HG02943 (cell line): ENCODE data around the gene CSAG3.
"Not testable (repeated sequence)": the region's sequence is repeated elsewhere in the genome, so short reads cannot be mapped to it uniquely, and the experiment has no call there.

Source experiments
- ATAC-seq: cut with Tn5 transposase; IDR thresholded peaks from one replicate; pipeline ENCODE4 v1.9.1; 2021; ENCODE audit warnings: mild to moderate bottlenecking, low read depth, moderate library complexity; ENCODE audit not compliant: unreplicated experiment

The CSAG3 gene

DNA sequence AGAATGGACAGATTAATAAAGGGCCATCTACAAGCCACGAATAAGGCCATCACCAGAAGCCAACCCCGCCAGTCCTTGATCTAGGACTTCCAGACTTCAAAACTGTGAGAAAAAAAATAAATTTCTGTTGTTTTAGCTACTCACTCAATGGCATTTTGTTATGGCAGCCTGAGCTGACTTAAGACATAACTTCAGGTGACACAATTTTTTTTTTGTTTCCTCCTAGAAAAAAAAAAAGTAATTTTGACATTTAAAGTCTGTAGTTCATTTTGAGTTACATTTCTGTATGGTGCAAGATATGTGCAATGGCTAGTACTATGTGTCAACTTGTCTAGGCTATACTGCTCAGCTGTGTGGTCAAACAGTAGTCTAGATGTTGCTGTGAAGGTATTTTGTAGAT, at the start of gene CSAG3:
Gene CSAG3 (plus strand): TSS at position 301 of the 400 bp plus-strand sequence.
- ATAC-seq, result not testable (repeated sequence)

DNA sequence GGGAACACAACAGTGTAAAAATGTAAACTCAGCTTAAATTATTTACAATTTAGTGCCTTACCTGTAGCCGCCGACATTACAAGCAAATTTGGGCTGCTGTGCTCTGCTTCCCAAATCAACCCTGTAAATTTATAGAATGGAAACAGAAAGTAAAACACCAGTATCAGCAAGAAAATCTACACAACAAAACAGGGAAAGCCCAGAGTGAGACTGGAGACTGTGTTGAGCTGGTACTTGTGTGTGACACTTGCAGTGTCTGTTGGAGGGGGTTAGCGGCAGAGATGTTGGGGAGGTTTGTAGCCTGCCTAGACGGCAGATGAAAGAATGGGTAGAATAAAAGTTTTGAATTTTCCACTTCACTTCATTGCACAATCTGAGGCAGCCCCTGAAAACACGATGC, 45.8 kb upstream of the CSAG3 start:
- not testable (repeated sequence) for ATAC-seq

DNA sequence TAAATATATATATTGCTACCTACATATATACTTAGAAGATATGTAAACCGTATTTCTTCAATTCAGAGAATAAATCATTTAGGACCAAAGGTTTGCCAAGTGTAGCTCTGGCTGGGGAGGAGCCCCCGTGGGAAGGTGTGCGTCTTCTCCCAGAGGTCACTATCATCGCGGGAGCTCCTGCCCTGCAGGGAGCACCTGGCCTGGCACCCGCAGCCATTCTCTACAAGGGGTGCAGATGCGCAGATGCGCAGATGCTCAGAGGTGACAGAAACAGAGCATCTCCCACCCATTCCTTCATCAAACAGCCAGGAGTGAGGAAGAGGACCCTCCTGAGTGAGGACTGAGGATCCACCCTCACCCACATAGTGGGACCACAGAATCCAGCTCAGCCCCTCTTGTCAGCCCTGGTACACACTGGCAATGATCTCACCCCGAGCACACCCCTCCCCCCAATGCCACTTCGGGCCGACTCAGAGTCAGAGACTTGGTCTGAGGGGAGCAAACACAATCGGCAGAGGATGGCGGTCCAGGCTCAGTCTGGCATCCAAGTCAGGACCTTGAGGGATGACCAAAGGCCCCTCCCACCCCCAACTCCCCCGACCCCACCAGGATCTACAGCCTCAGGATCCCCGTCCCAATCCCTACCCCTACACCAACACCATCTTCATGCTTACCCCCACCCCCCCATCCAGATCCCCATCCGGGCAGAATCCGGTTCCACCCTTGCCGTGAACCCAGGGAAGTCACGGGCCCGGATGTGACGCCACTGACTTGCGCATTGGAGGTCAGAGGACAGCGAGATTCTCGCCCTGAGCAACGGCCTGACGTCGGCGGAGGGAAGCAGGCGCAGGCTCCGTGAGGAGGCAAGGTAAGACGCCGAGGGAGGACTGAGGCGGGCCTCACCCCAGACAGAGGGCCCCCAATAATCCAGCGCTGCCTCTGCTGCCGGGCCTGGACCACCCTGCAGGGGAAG, 44.9 kb upstream of the CSAG3 start, which contains the start of gene MAGEA2B:
Gene MAGEA2B (plus strand): TSS at position 814 of the 973 bp plus-strand sequence. CDS start 2,479 bp downstream, outside the sequence.
- not testable (repeated sequence) for ATAC-seq

DNA sequence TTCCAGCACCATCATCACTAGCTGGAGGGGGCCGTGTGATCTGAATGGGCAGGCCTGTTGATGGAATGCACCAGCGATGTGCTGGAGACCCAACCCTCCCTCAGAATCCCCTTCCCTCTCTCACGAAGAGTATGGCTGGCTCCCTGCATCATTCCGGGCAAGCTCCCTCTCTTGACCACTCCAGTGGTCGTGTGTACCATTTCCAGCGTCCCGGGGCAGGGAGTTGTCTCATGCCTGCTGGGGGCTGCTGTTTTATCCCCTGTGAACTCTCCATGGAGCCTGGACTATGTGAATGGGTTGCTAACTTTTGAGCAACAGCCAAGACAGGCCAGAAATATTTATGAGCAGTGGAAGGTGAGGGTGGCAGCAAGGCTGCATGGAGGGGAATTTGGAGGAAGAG, 33.6 kb upstream of the CSAG3 start:
- no peak for ATAC-seq

DNA sequence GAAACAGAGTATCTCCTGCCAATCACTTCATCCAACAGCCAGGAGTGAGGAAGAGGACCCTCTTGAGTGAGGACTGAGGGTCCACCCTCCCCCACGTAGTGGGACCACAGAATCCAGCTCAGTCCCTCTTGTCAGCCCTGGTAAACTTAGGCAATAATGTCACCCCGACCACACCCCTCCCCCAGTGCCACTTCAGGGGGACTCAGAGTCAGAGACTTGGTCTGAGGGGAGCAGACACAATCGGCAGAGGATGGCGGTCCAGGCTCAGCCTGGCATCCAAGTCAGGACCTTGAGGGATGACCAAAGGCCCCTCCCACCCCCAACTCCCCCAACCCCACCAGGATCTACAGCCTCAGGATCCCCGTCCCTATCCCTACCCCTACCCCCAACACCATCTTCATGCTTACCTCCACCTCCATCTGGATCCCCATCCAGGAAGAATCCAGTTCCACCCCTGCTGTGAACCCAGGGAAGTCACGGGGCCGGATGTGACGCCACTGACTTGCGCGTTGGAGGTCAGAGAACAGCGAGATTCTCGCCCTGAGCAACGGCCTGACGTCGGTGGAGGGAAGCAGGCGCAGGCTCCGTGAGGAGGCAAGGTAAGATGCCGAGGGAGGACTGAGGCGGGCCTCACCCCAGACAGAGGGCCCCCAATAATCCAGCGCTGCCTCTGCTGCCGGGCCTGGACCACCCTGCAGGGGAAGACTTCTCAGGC, 25.6 kb upstream of the CSAG3 start, which contains the start of the genes CSAG1 and MAGEA12:
Gene CSAG1 (minus strand): TSS at position 461 of the 715 bp plus-strand sequence. CDS start 1,261 bp downstream, outside the sequence.
Gene MAGEA12 (plus strand): TSS at position 497 of the 715 bp plus-strand sequence. CDS start 2,405 bp downstream, outside the sequence.
- no peak for ATAC-seq

GRCh38 chrX:152734143-152734858, 24.7 kb upstream of the CSAG3 start:
- ATAC-seq, result not testable (repeated sequence)

- no peak for ATAC-seq
These were observed 23.9 kb upstream of the CSAG3 start for GRCh38 chrX:152735101-152735500.

DNA sequence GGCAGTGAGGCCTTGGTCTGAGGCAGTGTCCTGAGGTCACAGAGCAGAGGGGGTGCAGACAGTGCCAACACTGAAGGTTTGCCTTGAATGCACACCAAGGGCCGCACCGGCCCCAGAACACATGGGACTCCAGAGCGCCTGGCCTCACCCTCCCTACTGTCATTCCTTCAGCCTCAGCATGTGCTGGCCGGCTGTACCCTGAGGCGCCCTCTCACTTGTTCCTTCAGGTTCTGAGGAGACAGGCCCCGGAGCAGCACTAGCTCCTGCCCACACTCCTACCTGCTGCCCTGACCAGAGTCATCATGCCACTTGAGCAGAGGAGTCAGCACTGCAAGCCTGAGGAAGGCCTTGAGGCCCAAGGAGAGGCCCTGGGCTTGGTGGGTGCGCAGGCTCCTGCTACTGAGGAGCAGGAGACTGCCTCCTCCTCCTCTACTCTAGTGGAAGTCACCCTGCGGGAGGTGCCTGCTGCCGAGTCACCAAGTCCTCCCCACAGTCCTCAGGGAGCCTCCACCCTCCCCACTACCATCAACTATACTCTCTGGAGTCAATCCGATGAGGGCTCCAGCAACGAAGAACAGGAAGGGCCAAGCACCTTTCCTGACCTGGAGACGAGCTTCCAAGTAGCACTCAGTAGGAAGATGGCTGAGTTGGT, 23.0 kb upstream of the CSAG3 start:
- ATAC-seq, result no peak

DNA sequence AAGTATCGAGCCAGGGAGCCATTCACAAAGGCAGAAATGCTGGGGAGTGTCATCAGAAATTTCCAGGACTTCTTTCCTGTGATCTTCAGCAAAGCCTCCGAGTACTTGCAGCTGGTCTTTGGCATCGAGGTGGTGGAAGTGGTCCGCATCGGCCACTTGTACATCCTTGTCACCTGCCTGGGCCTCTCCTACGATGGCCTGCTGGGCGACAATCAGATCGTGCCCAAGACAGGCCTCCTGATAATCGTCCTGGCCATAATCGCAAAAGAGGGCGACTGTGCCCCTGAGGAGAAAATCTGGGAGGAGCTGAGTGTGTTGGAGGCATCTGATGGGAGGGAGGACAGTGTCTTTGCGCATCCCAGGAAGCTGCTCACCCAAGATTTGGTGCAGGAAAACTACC, 22.5 kb upstream of the CSAG3 start:
- ATAC-seq, result not testable (repeated sequence)

- ATAC-seq, result no peak
These were observed 20.5 kb upstream of the CSAG3 start for GRCh38 chrX:152738560-152738959.

GRCh38 chrX:152753686-152754650, 5.0 kb upstream of the CSAG3 start, which contains the start of gene MAGEA2:
Gene MAGEA2, minus strand, starts transcription at chrX:152753842. Its CDS starts 2,479 bp downstream, at chrX:152751363.
- ATAC-seq, result not testable (repeated sequence)

- ATAC-seq, result not testable (repeated sequence)
These were observed 4.1 kb upstream of the CSAG3 start for GRCh38 chrX:152754871-152755270.

- not testable (repeated sequence) for ATAC-seq
These were observed 526 bp downstream of the CSAG3 start for GRCh38 chrX:152759544-152759943.

DNA sequence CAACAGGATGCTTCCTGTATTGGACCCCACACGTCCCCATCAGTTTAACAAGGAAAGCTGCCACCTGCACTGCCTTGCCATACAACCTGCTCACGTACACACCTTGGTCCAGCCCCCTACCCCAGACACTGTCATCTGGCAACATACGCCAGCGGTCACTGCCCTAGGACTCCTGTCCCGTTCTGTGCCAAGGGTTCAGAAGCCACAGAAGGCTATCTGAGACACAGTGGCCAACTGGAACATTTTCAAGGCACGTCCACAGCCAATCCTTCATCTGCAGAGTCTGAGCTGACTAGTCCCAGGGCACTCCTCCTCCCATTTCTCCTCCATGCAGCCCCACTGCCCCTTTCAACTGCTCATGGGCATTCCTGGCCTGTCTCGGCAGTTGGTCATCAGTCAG, 2.6 kb downstream of the CSAG3 start:
- not testable (repeated sequence) for ATAC-seq

- not testable (repeated sequence) for ATAC-seq
These were observed 7.5 kb downstream of the CSAG3 start for GRCh38 chrX:152766562-152766961.

DNA sequence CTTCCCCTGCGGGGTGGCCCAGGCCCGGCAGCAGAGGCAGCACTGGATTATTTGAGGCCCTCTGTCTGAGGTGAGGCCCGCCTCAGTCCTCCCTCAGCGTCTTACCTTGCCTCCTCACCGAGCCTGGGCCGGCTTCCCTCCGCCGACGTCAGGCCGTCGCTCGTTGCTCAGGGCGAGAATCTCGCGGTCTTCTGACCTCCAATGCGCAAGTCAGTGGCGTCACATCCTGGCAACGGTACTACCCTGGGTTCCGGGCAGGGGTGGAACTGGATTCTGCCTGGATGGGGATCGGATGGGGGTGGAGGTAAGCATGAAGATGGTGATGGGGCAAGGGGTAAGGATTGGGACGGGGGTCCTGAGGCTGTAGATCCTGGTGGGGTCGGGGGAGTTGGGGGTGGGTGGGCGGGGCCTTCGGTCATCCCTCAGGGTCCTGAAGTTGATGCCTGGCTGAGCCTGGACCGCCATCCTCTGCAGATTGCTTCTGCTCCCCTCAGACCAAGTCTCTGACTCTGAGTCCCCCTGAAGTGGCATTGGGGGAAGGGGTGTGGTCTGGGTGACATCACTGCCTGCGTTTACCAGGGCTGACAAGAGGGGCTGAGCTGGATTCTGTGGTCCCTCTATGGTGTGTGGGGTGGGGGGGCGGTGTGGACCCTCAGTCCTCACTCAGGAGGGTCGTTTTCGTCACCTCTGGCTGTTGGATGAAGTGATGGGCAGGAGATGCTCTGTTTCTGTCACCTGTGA, 10.7 kb downstream of the CSAG3 start, which contains the start of gene MAGEA6:
Gene MAGEA6 (minus strand): TSS at position 141 of the 741 bp plus-strand sequence. CDS start 2,039 bp downstream, outside the sequence.
- ATAC-seq, result not testable (repeated sequence)

DNA sequence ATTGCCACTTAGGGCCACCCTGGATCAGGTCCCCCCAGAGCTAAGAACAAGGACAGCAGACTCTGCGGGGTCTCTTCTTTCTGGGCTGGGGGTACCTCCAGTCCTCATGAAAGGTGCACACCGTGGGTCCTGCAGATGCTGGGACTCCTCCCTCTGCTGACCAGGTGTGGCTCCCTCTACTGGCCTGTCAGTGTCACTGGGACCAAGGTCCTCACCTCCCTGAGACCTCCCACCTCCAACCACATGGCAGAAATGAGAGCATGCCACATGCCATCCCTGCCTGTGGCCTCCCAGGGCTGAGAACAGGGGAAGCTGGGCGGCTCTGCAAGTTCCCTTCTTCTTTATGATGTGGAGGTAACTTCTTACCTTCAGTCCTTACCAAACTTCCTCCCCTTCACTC, 28.0 kb downstream of the CSAG3 start:
- peak; percentile 69 for ATAC-seq

- ATAC-seq, result no peak
These were observed 39.9 kb downstream of the CSAG3 start for GRCh38 chrX:152798945-152799344.
